ENCODE results near the gene IGSF23.
"Not testable (repeated sequence)": the region's sequence is repeated elsewhere in the genome, so short reads cannot be mapped to it uniquely, and the experiment has no call there.

DNA sequence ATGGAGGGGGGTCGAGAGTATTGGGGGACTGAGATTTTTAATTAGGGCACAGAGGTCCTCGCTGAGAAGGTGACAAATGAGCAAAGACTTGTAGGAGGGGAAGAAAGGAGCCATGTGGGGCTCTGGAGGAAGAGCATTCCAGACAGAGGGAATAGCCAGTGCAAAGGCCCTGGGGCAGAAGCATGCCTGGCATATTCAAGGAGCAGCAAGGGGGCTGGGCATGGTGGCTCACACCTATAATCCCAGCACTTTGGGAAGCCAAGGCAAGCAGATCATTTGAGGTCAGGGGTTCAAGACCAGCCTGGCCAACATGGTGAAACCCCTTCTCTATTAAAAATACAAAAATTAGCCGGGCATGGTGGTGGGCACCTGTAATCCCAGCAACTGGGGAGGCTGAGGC lies 71.0 kb downstream of the IGSF23 start:
- not testable (repeated sequence) for TF ChIP-seq POLR2A, POLR2AphosphoS5 (IDR thresholded peaks at IDR 0.05; ENCODE audit: low read depth, low read length)

Measured in GM12891 (cell line).